Left colon (tissue), 2 donors: ENCODE results near the gene SLC2A8. TPM values are rescaled to one million over a fixed set of nuclear protein-coding genes. Genes with fewer than 3 reads are reported as not detected.

Experiments
- ATAC-seq: fragments of 200-7000 bp; cut with Tn5 transposase; one replicate; pipeline ENCODE4 v1.9.1; 2020; ENCODE audit warnings: mild to moderate bottlenecking, moderate library complexity
- DNase-seq, 2 donors: peaks; one replicate each; pipeline ENCODE4 v3.0.0-alpha.2; 2020
- intact Hi-C, 2 donors: fragments of 100-400 bp; cut with DNase I in 1 of 2; cut with micrococcal nuclease in 1 of 2; formaldehyde crosslinking; loops; one replicate each; pipeline versions ENCODE4 v1.11.2 to v1.14.0; 2022; cut with DNase I, micrococcal nuclease
- total RNA-seq, 2 donors: library from RNA; stranded (reverse); fragmentation: NEBNext Ultra II Directional; extraction: Animal tissue kit (Norgen Biotek cat#: 25700); gene quantifications; one replicate each; pipeline ENCODE4 v1.2.1, GENCODE V29; 2021
- donor health status: DM: no; HTN: no; CAD: no.
- donor health status: DM: yes; HTN: yes; CAD: no.

SLC2A8 gene
- total RNA-seq, 2 donors from 2014 or later: 18.1 to 28.6 TPM

GRCh38 chr9:127370672-127371648, 26.0 kb upstream of the SLC2A8 start:
- peak; percentile 88 for ATAC-seq
- no peak for DNase-seq
- intact Hi-C loops: no loop called here

DNA sequence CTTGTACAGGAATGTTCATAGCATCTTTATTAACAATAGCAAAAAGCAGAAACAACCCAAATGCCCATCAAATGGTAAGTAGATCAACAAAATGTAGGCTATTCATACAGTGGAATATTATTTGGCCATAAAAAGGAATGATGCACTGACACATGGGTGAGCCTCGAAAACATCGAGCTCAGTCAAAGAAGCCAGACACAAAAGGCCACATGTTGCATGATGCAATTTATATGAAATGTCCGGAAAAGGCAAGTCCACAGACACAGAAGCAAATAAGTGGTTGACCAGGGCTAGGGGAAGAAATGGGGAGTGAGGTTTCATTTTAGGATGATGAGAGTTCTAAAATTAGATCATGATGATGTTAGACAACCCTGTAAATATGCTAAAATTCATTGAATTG, 16.5 kb upstream of the SLC2A8 start:
- DNase-seq (no peak), ATAC-seq (no peak)
- intact Hi-C loops: no loop called here

DNA sequence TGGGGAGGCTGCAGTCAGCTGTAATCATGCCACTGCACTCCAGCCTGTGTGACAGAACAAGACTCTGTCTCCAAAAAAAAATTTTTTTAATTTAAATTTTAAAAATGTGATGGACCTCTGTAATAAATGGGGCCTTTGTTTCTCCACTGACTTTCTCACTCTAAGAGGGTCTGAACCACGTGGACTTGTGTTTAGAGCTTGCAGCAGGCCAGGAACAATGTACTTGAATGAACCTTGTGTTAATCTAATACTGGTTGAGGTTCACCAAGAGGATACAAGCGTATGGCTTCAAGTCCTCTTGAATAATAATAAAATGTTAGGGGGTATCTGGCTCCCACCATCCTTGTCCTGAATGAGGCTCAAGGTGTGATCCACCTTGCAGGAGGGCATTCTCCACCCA, 14.4 kb upstream of the SLC2A8 start:
- intact Hi-C loops: no loop called here
- DNase-seq (no peak), ATAC-seq (no peak)

- no peak for DNase-seq
- intact Hi-C loops: no loop called here
- ATAC-seq: no peak
Observed at GRCh38 chr9:127384016-127384730, 12.8 kb upstream of the SLC2A8 start.

DNA sequence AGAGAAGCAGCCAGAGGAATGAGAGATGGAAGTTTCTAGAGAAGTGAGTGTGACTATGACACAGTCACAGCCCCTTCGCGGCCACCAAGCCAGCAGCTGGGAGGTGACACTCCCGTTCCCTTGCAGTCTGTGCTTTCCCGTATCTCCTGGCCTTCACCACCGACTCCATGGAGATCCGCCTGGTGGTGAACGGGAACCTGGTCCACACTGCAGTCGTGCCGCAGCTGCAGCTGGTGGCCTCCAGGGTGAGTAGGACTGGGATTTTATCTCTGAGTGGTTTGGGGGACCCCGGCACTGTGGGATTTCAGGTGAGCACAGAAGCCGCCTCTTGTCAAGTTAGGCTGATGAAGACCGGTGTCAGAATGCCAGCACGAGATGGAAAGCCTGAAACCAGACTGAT, 12.1 kb upstream of the SLC2A8 start:
- no peak for ATAC-seq
- intact Hi-C loops: no loop called here
- no peak for DNase-seq

GRCh38 chr9:127386249-127386648, 10.7 kb upstream of the SLC2A8 start:
- DNase-seq (no peak), ATAC-seq (no peak)
- intact Hi-C loops: no loop called here

DNA sequence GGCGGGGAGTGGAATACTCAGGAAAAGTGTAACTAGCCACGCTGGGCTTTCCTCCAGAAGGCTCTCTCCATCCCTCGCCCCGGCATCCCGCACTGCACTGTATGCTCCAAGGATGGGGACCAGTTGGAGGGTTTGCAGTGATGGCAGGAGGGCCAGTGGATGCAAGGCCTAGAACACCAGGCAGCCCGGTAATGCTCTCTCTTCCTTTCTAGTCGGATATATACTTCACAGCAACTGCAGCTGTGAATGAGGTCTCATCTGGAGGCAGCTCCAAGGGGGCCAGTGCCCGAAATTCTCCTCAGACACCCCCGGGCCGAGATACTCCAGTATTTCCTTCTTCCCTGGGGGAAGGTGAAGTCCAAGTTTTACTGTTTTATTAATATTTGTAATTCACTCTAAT, 10.0 kb upstream of the SLC2A8 start:
- DNase-seq (no peak), ATAC-seq (no peak)
- intact Hi-C loops: no loop called here

DNA sequence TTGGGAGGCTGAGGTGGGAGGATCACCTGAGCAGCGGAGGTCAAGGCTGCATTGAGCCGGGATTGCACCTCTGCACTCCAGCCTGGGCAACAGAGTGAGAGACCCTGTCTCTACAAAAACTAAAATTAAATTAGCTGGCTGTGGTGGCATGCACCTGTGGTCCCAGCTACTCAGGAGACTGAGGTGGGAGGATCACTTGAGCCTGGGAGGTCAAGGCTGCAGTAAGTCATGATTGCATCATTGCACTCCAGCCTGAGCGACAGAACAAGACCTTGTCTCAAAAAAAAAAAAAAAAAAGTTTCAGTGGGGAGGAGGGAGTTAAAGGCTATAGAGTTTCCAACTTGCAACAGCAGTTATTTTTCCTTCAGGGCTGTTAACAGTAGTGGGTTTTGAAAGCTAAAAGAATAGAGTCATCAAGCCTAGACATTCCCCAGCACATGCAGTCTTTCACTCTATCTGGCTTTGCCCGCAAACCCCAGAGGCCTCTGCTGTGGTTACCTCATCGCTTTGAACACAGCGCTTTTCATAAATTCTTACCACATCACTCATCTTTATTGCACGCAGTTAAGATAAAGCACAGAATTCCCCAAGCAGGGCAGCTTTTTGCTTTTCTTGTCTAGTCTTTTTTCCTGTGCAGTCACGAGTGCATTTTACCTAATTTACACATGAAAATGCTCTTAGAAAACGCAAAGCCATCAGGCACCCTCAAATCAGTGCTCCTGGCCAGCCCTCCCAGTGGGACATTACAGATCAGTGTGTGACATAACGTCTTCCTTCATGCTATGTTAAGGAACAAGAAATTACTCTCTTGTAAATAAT, 8.7 kb upstream of the SLC2A8 start:
- peak; percentile 59 to 75 for DNase-seq
- intact Hi-C loops: no loop called here
- ATAC-seq: peak; percentile 91

DNA sequence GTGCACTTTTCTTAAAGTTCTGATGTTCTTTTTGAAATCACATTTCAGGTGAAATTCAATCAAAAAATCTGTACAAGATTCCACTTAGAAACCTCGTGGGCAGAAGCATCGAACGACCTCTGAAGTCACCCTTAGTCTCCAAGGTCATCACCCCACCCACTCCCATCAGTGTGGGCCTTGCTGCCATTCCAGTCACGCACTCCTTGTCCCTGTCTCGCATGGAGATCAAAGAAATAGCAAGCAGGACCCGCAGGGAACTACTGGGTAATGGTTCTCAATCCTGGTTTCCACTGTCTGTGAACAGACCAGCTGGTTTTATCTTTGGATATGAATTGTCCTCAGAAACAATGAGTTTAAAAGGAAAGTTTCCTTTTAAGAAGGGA, 8.1 kb upstream of the SLC2A8 start:
- intact Hi-C loops: no loop called here
- DNase-seq (no peak), ATAC-seq (peak; percentile 38)

DNA sequence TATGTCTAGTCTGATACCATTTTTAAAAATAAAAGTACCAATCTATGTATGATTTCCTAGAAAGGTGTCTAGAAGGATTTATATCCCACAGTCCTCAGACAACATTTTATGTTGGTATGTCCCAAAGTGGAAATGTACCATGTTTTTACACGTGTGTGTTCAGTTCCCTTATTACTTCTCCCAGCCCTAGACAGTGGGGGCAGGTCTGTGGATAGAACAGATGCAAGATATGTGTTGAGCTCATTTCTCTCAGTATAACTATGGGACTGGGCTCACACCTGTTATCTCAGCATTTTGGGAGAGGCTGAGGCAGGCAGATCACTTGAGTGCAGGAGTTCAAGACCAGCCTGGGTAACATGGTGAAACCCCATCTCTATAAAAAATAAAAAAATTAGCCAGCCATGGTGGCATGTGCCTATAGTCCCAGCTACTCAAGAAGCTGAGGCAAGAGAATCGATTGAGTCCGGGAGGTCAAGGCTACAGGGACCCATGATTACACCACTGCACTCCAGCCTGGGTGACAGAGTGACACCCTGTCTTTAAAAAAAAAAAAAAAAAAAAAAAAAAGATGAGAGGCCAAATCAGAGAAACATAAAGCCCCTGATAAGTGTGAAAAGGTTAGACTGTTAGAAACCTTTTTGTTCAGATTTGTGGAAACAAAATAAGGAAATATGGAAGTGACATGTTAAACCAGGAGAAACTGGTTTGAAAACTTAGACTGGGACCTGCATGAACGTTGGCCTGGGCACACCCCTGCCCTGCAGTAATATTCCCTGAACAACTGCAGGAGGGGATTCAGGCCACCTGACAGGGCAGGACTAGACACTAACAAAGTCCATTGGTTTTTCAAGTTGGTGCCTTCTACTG, 7.4 kb upstream of the SLC2A8 start:
- intact Hi-C loops: no loop called here
- peak; percentile 79 for ATAC-seq
- DNase-seq: peak; percentile 38 to 69

DNA sequence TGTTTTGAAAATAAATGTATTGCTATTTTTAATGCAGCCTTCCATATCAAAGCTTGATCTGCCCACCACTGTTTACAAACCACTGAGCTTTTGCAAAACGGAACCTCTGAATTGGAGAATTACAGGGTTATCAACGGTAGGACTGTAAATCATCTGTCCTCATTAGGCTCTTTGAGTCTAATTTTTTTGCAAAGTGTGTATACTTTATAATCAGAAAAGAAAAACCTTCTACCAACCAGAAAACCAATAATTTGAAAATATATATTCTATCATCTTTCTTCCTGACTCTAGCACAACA, 6.8 kb upstream of the SLC2A8 start:
- ATAC-seq: no peak
- intact Hi-C loops: no loop called here

GRCh38 chr9:127390563-127390962, 6.4 kb upstream of the SLC2A8 start:
- intact Hi-C loops: no loop called here
- peak; percentile 32 for ATAC-seq
- no peak for DNase-seq

More for the DNA sequence above, 6.8 kb upstream of the SLC2A8 start:
- no peak for DNase-seq

DNA sequence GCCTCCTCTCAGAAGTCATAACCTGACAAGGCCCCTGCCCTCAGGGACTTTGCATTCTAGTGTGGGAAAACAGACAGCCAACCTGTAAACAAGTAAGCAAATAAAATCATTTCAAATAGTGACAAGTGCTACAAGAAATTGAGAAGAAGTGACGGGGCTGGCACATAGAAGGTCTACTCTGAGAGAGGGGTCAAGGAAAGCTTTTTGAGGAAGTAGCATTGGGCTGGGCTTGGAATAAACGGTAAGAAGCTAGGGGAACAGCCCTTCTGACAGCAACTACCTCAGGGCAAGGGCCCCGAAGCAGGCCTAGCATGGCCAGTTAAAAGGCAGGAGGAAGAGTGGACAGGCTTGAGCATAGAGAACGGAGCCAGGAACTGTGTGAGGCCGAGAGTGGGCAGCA, 4.8 kb upstream of the SLC2A8 start:
- DNase-seq (no peak), ATAC-seq (no peak)
- intact Hi-C loops: no loop called here

GRCh38 chr9:127392976-127393375, 4.0 kb upstream of the SLC2A8 start:
- intact Hi-C loops: no loop called here

GRCh38 chr9:127393645-127394044, 3.3 kb upstream of the SLC2A8 start:
- no peak for ATAC-seq
- no peak for DNase-seq
- intact Hi-C loops: no loop called here

More at GRCh38 chr9:127392976-127393375, 4.0 kb upstream of the SLC2A8 start:
- no peak for DNase-seq
- ATAC-seq: no peak

- no peak for ATAC-seq
Observed at GRCh38 chr9:127395497-127396252, 1.3 kb upstream of the SLC2A8 start.

GRCh38 chr9:127396253-127396807, 639 bp upstream of the SLC2A8 start:
- no peak for ATAC-seq
- no peak for DNase-seq
- intact Hi-C loops: no loop called here

More at GRCh38 chr9:127395497-127396252, 1.3 kb upstream of the SLC2A8 start:
- intact Hi-C loops: no loop called here
- DNase-seq: no peak
